CD4-positive, alpha-beta T cell (primary cell): ENCODE results near the gene COL11A1. TPM values are rescaled to one million over a fixed set of nuclear protein-coding genes. Genes with fewer than 3 reads are reported as not detected.

ENCODE experiments used
- ATAC-seq: fragments of 200-7000 bp; cut with Tn5 transposase; one replicate; pipeline ENCODE4 v1.10.0; 2022; ENCODE audit warnings: mild to moderate bottlenecking; ENCODE audit not compliant: poor library complexity
- CTCF ChIA-PET: fragments of 350-600 bp; sonication (Branson Sonifier 250); formaldehyde crosslinking; loops from one replicate; lab custom pipeline; 2021; ENCODE audit warnings: antibody characterized with exemption, inconsistent platforms; lab: Charles Lee
- POLR2A ChIA-PET: fragments of 350-600 bp; sonication (Branson Sonifier 250); formaldehyde crosslinking; loops from one replicate; lab custom pipeline; 2021; ENCODE audit warnings: antibody characterized with exemption, inconsistent platforms; lab: Charles Lee
- DNase-seq, 14 experiments: peaks; one replicate each; pipeline ENCODE4 v3.0.0-alpha.2; 2013 to 2020; ENCODE audit warnings: mixed read lengths in 2 of 14
- H3K27ac ChIP-seq, 2 donors: one replicate each; pipeline versions ENCODE4 v1.5.1 to v1.7.0; 2013; ENCODE audit warnings: low read length in 2 of 2, low read depth in 1 of 2, mild to moderate bottlenecking in 1 of 2
- H3K27me3 ChIP-seq, 2 experiments: 1 replicate in 1 of 2; 2 replicates in 1 of 2; pipeline versions ENCODE4 v1.6.1 to v1.7.0; 2013; ENCODE audit warnings: low read length in 2 of 2, control low read depth in 1 of 2, mild to moderate bottlenecking in 1 of 2, moderate library complexity in 1 of 2; ENCODE audit not compliant: insufficient read depth in 2 of 2, control insufficient read depth in 1 of 2
- H3K36me3 ChIP-seq: one replicate; pipeline ENCODE4 v1.6.1; 2013; ENCODE audit warnings: low read length, control low read depth; ENCODE audit not compliant: insufficient read depth
- H3K4me1 ChIP-seq: one replicate; pipeline ENCODE4 v1.6.1; 2013; ENCODE audit warnings: low read length, control low read depth; ENCODE audit not compliant: insufficient read depth
- H3K4me3 ChIP-seq: one replicate; pipeline ENCODE4 v1.5.1; 2013; ENCODE audit warnings: mild to moderate bottlenecking, low read length, moderate library complexity
- H3K9me3 ChIP-seq, 2 experiments: 1 replicate in 1 of 2; 2 replicates in 1 of 2; pipeline versions ENCODE4 v1.6.1 to v1.7.0; 2013; ENCODE audit warnings: low read length in 2 of 2, mild to moderate bottlenecking in 2 of 2, control low read depth in 1 of 2, moderate library complexity in 1 of 2; ENCODE audit not compliant: control insufficient read depth in 1 of 2, insufficient read depth in 1 of 2
- H3K27ac Mint-ChIP-seq: one replicate; pipeline ENCODE4 v1.8.0; 2020; ENCODE audit warnings: mixed read lengths
- H3K27me3 Mint-ChIP-seq: one replicate; pipeline ENCODE4 v1.8.0; 2021; ENCODE audit warnings: mixed read lengths
- H3K36me3 Mint-ChIP-seq: one replicate; pipeline ENCODE4 v1.8.0; 2021; ENCODE audit warnings: low read depth, mixed read lengths
- H3K4me1 Mint-ChIP-seq: one replicate; pipeline ENCODE4 v1.8.0; 2021; ENCODE audit warnings: low read depth, mixed read lengths
- H3K4me3 Mint-ChIP-seq: one replicate; pipeline ENCODE4 v1.8.0; 2020; ENCODE audit warnings: mild to moderate bottlenecking, mixed read lengths
- H3K9me3 Mint-ChIP-seq: one replicate; pipeline ENCODE4 v1.8.0; 2020; ENCODE audit warnings: mixed read lengths
- CTCF ChIP-seq: fragments of 200-600 bp; IDR thresholded peaks from one replicate; pipeline ENCODE4 v1.8.0; 2022; ENCODE audit warnings: antibody characterized with exemption, mild to moderate bottlenecking
- intact Hi-C, 2 experiments: fragments of 100-400 bp; cut with DNase I in 1 of 2; cut with micrococcal nuclease in 1 of 2; formaldehyde crosslinking; loops; one replicate each; pipeline versions ENCODE4 v1.15.1 to v1.9.0; 2023 to 2025; cut with DNase I, micrococcal nuclease
- polyA plus RNA-seq, 2 donors: library from polyadenylated mRNA; unstranded; fragments of 120-200 nt; gene quantifications; one replicate each; pipeline ENCODE4 v1.2.1, GENCODE V29; 2013
- total RNA-seq, 174 experiments: library from RNA in 2 of 174; stranded (reverse) in 2 of 174; gene quantifications; one replicate each; pipeline ENCODE4 v1.2.3 and lab custom pipeline; 2021 to 2026

COL11A1 gene
- total RNA-seq (not detected), total RNA-seq (lab: John Stamatoyannopoulos, UW) (0 to 0.14 (median 0) reads per million in 172 experiments)
- not detected for polyA plus RNA-seq (2013, experiment 1 of 2)
- 3.2 TPM for polyA plus RNA-seq (2013, experiment 2 of 2)

DNA sequence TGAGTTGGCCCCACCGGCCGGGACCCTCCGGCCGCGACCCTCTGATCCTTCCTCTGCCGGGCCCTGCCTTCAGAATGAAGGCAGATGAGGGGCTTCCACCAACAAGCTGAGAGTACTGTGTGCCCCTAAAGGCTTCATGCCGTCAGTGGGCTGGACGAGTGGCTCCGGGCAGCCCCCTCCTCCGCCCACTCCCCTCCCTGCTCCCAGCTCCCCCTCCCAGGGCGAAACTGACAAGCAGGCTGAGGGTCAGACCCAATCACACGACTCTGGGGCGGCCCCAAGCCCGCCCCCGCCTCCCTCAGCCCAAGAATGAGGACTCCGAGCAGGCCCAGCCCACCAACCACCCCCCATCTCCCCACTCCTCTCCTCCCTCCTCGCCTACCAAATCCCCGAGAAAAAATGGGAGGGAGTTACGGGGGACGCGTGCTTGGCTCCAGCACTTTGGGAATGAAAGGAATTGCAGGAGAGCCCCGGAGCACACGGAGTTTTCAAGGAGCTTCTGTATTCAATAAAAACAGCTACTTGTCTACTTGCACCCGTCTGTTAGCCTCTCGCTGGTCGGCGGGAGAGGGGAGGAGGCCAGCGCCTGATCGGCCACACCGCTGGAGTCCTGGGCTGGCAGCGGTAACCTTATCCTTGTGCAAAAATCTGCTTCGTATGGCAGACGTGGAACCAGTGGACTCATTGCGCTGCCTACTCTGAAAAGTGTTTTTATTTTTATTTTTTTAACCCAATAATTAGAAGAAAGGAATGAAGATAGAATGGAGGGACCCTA is at the start of gene COL11A1:
Gene COL11A1, minus strand, starts transcription at position 147 of the 775 bp plus-strand sequence. CDS start 344 bp downstream, outside the sequence.
- H3K27me3 Mint-ChIP-seq, result peaks cover 36% of the 10 kb centered on the region
- intact Hi-C loops, result no loop called here

DNA sequence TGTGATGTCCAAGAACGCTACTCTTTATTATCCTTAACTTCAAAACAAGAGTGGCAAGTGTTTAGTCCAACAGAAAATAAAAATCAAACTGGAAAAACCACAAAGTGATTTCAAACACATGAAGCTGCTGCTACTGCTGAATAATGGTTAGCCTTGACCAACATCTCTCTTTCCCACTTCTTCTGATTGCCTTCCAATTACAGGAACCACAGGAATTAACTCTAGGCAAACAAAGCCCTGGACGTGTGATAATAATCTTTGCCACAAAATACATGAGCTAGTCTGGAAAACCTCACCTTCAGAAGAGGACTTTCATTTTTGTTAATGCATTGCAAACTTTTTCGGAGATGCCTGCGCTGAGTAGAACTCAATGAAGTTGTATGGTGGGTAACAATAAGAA is 48.6 kb upstream of the COL11A1 start:
- Histone ChIP-seq H3K9me3 (peaks cover 0 to 4% of the 10 kb centered on the region in 2 experiments), H3K27ac (no peak overlapping the region), H3K27me3 (no peaks in the 10 kb centered on the region), H3K36me3 (no peaks in the 10 kb centered on the region), H3K4me3 (no peak overlapping the region), H3K4me1 (no peaks in the 10 kb centered on the region)
- no peak for TF ChIP-seq CTCF
- Mint-ChIP-seq H3K27me3 (no peaks in the 10 kb centered on the region), H3K9me3 (no peaks in the 10 kb centered on the region), H3K36me3 (no peaks in the 10 kb centered on the region), H3K4me1 (no peaks in the 10 kb centered on the region), H3K27ac (no peak overlapping the region), H3K4me3 (no peak overlapping the region)
- CTCF ChIA-PET, result interaction anchor here (0.5 kb wide), 1 partner anchor 254 kb away, joined by 3 read pairs; no protein-coding TSS in a partner anchor
- no peak for DNase-seq
- POLR2A ChIA-PET, result no interaction called here
- intact Hi-C loops, result no loop called here
- ATAC-seq, result no peak

More for the DNA sequence above, at the start of gene COL11A1:
- Mint-ChIP-seq H3K27ac (no peak within 1 kb of the TSS), H3K4me1 (peaks cover 13% of the 10 kb centered on the region), H3K9me3 (no peaks in the 10 kb centered on the region), H3K4me3 (no peak within 1 kb of the TSS), H3K36me3 (no peaks in the 10 kb centered on the region)
- Histone ChIP-seq H3K4me3 (no peak within 1 kb of the TSS), H3K27me3 (peaks cover 6 to 29% of the 10 kb centered on the region in 2 experiments), H3K9me3 (peaks cover 0 to 15% of the 10 kb centered on the region in 2 experiments), H3K4me1 (peaks cover 2% of the 10 kb centered on the region), H3K36me3 (no peaks in the 10 kb centered on the region), H3K27ac (no peak within 1 kb of the TSS)
- ChIA-PET POLR2A (no interaction called here), CTCF (no interaction called here)
- no peak for TF ChIP-seq CTCF
- no peak for DNase-seq
- no peak for ATAC-seq

DNA sequence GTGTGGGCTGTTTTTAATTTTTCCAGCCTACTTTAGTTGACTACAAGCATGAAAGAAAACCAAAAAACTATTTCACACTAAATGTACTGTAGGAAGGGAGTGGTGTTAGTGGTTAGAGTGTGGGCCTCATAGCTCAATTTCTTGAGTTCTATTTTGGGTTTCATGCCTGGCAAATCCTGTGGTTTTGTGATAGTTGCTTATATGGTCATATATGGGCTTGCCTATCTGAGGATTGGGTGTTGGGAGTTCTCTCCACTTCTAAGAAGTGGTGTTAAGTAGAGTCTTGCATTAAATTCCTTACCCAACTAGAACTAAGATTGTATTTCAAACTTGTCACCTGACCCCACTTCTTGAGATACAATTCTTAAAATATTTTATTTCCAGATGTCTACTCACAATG is 37.8 kb upstream of the COL11A1 start:
- no peaks in the 10 kb centered on the region for H3K27me3 Mint-ChIP-seq
- H3K27ac Mint-ChIP-seq, result no peak overlapping the region
- H3K36me3 Mint-ChIP-seq, result no peaks in the 10 kb centered on the region
- ATAC-seq (no peak), DNase-seq (no peak)
- Histone ChIP-seq H3K4me3 (no peak overlapping the region), H3K27me3 (no peaks in the 10 kb centered on the region), H3K27ac (no peak overlapping the region), H3K36me3 (no peaks in the 10 kb centered on the region), H3K9me3 (no peaks in the 10 kb centered on the region), H3K4me1 (no peaks in the 10 kb centered on the region)
- peaks cover 3% of the 10 kb centered on the region for H3K9me3 Mint-ChIP-seq
- TF ChIP-seq CTCF, result no peak
- CTCF ChIA-PET, result no interaction called here
- POLR2A ChIA-PET, result no interaction called here
- intact Hi-C loops, result no loop called here
- no peaks in the 10 kb centered on the region for H3K4me1 Mint-ChIP-seq
- no peak overlapping the region for H3K4me3 Mint-ChIP-seq
